22Rv1 (cell line): ENCODE measurements around the gene DOCK7.

ENCODE experiments used
- CTCF ChIP-seq: fragments of 450-650 bp; IDR thresholded peaks from 2 replicates; pipeline ENCODE4 v1.5.1; 2017; ENCODE audit warnings: mild to moderate bottlenecking
- ZFX ChIP-seq: fragments of 450-650 bp; IDR thresholded peaks from 2 replicates; pipeline ENCODE4 v1.6.1; 2017; ENCODE audit warnings: antibody characterized with exemption, borderline replicate concordance

GRCh38 chr1:62436039-62436465, 252.1 kb downstream of the DOCK7 start:
- no peak for TF ChIP-seq ZFX
- no peak for TF ChIP-seq CTCF
